ENCODE data around the gene COQ2.

DNA sequence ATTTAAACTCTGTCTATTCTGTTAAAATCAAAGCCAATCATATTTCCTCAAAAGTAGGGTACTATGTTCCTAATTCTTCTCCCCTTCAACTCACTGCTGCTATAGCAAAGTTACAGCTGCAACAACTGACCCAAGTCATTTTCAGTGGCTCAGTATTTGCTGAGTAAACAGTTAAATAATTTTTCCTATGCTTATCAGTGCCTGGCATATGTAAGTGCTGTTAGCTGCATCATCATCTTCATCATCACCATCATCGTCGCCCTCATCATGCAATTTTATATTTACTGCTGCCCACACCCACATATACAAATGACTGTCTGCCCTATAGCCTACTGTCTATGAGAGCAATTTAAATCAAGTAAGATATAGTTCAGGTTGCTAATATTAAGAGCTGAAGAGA, 21.9 kb downstream of the COQ2 start:
- TF ChIP-seq EP300 (IDR thresholded peaks at IDR 0.05) (no peak), POLR2AphosphoS5 (IDR thresholded peaks at IDR 0.05) (no peak)
- TF ChIP-seq, protein P1, sequence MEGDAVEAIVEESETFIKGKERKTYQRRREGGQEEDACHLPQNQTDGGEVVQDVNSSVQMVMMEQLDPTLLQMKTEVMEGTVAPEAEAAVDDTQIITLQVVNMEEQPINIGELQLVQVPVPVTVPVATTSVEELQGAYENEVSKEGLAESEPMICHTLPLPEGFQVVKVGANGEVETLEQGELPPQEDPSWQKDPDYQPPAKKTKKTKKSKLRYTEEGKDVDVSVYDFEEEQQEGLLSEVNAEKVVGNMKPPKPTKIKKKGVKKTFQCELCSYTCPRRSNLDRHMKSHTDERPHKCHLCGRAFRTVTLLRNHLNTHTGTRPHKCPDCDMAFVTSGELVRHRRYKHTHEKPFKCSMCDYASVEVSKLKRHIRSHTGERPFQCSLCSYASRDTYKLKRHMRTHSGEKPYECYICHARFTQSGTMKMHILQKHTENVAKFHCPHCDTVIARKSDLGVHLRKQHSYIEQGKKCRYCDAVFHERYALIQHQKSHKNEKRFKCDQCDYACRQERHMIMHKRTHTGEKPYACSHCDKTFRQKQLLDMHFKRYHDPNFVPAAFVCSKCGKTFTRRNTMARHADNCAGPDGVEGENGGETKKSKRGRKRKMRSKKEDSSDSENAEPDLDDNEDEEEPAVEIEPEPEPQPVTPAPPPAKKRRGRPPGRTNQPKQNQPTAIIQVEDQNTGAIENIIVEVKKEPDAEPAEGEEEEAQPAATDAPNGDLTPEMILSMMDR (IDR thresholded peaks at IDR 0.05), result no peak
